ENCODE data around the gene PTPRT. TPM values are rescaled to one million over a fixed set of nuclear protein-coding genes. Genes with fewer than 3 reads are reported as not detected.

Gene PTPRT
- total RNA-seq, 1 experiment from 2014 or later, result 0.13 TPM

DNA sequence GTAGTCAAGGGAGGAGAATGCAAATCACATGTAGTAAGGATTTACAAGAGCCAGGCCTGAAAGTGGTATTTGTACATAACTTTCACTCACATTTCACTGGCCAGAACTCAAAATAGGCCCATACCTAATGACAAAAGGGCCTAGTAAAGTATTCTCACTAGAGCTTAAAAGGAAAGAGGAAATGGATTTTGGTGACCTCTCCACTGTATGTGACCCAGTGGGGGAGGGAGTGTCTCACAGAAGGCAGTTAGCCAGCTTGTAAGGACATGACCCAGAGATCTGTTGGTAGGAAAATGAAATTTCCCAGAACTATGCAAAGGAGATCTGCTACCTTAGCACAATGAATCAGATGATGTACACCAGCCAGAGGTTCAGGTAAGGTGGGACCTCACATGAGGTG, 124.4 kb downstream of the PTPRT start:
- H2AFZ ChIP-seq (ENCODE audit: low read length), result no peak overlapping the region
- H2BK15ac ChIP-seq (ENCODE audit: low read depth, low read length), result no peak overlapping the region
- H3K9me3 ChIP-seq (ENCODE audit: control insufficient read depth, low read depth, low read length), result peaks cover 10% of the 10 kb centered on the region
- H2BK5ac ChIP-seq (ENCODE audit: insufficient read length, low read length), result no peak overlapping the region
- no peak overlapping the region for H3K56ac ChIP-seq (ENCODE audit: insufficient read length, low read depth, low read length)
- no peak overlapping the region for H2BK20ac ChIP-seq (ENCODE audit: low read depth, low read length, poor library complexity, severe bottlenecking)
- H4K5ac ChIP-seq (ENCODE audit: insufficient read length, low read depth, low read length), result no peak overlapping the region
- no peak overlapping the region for H2AK5ac ChIP-seq (ENCODE audit: insufficient read length, low read length)
- H4K91ac ChIP-seq (ENCODE audit: insufficient read length, low read depth, low read length), result no peak overlapping the region
- peaks cover 6 to 10% of the 10 kb centered on the region in 2 experiments; a peak in 4 of 5 replicates for H3K9me3 Mint-ChIP-seq
- H3K27ac ChIP-seq (ENCODE audit: insufficient read length, low read depth, low read length), result no peak overlapping the region
- no peak overlapping the region for H3K4me3 Mint-ChIP-seq
- H3K27ac Mint-ChIP-seq, result no peak overlapping the region
- H3K14ac ChIP-seq (ENCODE audit: insufficient read depth, low read length), result no peak overlapping the region
- no peak overlapping the region for H3K4ac ChIP-seq (ENCODE audit: low read depth, low read length)
- H3K23ac ChIP-seq (ENCODE audit: insufficient read length, low read depth, low read length), result no peak overlapping the region
- no peaks in the 10 kb centered on the region for H3K4me1 Mint-ChIP-seq
- no peaks in the 10 kb centered on the region for H4K20me1 ChIP-seq (ENCODE audit: control insufficient read depth, insufficient read depth, insufficient read length)
- H3K27me3 Mint-ChIP-seq (ENCODE audit: low read depth), result peaks cover 4% of the 10 kb centered on the region
- H3K27me3 ChIP-seq (ENCODE audit: insufficient read depth, low read length), result no peaks in the 10 kb centered on the region
- no peak overlapping the region for H3K4me2 ChIP-seq (ENCODE audit: insufficient read depth, insufficient read length, low read length)
- H3K9ac ChIP-seq (ENCODE audit: extremely low read depth, insufficient read length, low read length), result no peak overlapping the region
- H3K4me1 ChIP-seq (ENCODE audit: insufficient read depth, low read length), result no peaks in the 10 kb centered on the region
- no peak overlapping the region for H4K8ac ChIP-seq (replicated peaks; ENCODE audit: insufficient read length, low read depth, low read length)
- no peak for DNase-seq
- no peaks in the 10 kb centered on the region for H3K79me2 ChIP-seq (ENCODE audit: insufficient read depth, low read length)
- TF ChIP-seq, protein P1, sequence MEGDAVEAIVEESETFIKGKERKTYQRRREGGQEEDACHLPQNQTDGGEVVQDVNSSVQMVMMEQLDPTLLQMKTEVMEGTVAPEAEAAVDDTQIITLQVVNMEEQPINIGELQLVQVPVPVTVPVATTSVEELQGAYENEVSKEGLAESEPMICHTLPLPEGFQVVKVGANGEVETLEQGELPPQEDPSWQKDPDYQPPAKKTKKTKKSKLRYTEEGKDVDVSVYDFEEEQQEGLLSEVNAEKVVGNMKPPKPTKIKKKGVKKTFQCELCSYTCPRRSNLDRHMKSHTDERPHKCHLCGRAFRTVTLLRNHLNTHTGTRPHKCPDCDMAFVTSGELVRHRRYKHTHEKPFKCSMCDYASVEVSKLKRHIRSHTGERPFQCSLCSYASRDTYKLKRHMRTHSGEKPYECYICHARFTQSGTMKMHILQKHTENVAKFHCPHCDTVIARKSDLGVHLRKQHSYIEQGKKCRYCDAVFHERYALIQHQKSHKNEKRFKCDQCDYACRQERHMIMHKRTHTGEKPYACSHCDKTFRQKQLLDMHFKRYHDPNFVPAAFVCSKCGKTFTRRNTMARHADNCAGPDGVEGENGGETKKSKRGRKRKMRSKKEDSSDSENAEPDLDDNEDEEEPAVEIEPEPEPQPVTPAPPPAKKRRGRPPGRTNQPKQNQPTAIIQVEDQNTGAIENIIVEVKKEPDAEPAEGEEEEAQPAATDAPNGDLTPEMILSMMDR (conservative IDR thresholded peaks at IDR 0.05), result no peak
- H3K23me2 ChIP-seq (ENCODE audit: insufficient read length, low read depth, low read length, poor library complexity, severe bottlenecking), result no peaks in the 10 kb centered on the region
- no peak overlapping the region for H2BK120ac ChIP-seq (ENCODE audit: low read depth, low read length, poor library complexity, severe bottlenecking)
- H3K79me1 ChIP-seq (ENCODE audit: insufficient read depth, low read depth, low read length, poor library complexity, severe bottlenecking), result no peaks in the 10 kb centered on the region
- H3K18ac ChIP-seq (ENCODE audit: insufficient read length, low read depth, low read length), result no peak overlapping the region
- no peak overlapping the region for H2BK12ac ChIP-seq (ENCODE audit: insufficient read length, low read depth, low read length)
- H3T11ph ChIP-seq (ENCODE audit: low read length), result no peak overlapping the region
- peaks cover 0 to 3% (median 0%) of the 10 kb centered on the region in 3 experiments; a peak in 4 of 7 replicates for H3K36me3 Mint-ChIP-seq (ENCODE audit: insufficient read depth in 1 of 3, low read depth in 3 of 3)
